Stimulated activated CD4-positive, alpha-beta T cell treated with anti-CD3 and anti-CD28 coated beads, Interleukin-15, amount 100 ng/mL, for 1 hour (primary cell): ENCODE data around the gene SLC22A15.

Experiments used
- DNase-seq, 2 donors: peaks; one replicate each; pipeline ENCODE4 v3.0.0-alpha.2; 2020; ENCODE audit warnings: low read depth in 1 of 2, low spot score in 1 of 2

SLC22A15 gene

DNA sequence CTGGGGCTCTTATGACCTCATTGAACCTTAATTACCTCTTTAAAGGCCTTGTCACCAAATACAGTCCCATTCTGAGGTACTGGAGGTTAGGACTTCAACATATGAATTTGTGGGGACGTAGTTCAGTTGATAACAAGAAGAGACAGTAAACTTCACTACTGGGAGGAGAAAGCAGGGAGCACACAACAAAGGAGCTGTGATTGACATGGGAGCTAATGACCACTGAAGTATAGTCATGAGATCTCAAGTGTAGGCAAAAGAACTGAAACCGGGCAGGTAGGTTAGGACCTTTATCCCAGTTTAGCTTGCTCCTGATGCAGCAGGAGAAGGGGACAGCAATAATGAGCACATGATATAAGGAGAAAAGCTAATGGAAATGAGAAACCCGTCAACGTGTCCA is 123.1 kb downstream of the SLC22A15 start:
- DNase-seq: no peak

DNA sequence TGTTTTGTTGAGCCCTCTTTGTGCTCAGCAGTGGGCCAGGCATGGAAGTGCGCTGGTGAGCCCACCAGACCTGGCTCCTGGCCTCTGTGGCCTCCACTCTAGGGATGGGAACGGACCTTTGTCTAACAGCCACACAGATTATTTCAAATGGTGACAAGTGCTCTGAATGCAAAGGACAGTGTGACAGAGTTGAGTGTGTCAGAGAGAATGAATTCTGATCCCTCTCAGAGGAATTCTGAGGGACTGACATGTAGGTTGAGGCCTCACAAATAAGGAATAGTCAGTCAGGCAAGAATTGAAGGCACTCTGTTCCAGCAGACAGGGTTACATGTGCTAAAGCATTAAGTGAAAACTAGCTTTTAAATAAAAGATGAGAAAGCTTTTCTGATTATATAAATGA is 123.6 kb downstream of the SLC22A15 start:
- DNase-seq: no peak

DNA sequence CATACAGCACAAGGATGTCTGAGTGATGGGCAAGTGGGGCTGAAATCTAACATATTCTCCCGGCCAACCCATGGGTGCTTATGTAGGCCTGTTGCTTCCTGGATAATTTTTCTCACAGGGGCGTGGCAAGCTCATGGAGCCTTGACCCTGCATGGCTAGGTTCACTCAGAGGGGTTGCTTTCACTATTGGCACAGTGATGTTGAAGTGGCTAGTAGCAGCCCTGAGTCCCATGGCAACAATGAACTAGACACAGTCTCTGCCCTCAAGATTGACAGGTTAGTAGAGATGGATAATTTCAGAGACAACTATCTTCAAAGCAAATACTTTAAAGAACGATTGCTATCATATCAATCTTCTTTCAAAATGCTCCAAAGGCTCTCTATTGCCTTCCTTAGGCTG is 128.4 kb downstream of the SLC22A15 start:
- no peak for DNase-seq

DNA sequence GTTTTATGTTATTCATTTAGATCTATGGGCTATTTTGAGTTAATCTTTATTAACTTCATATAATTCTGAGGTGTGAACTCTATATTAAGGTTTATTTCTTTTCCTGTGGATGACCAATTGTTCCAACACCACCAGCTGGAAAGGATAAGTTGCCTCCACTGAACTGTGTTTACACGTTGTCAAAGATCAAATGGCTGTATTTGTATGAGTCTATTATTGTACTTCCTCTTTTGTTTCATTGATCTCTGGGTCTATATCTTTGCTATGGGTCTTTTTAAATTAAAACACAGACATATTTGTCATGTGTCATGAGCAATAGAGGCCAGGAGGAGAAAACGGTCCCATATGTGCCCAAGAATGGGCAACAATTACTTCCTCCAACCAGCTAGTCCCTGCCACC is 129.7 kb downstream of the SLC22A15 start:
- DNase-seq: no peak

DNA sequence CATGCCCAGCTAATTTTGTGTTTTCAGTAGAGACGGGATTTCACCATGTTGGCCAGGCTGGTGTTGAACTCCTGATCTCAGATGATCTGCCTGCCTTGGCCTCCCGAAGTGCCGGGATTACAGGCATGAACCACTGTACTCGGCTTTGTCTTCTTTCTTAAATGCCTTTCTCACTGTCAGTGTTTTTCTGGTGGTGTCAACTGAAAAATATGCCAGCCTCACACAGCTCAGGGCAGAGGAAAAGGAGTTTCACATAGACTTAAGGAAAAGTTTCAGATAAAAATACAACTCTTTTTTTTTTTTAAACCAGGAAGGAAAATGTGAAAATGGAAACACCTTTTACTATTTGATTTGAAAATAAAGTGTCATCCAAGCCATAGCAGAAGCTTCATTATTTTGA is 130.3 kb downstream of the SLC22A15 start:
- no peak for DNase-seq

DNA sequence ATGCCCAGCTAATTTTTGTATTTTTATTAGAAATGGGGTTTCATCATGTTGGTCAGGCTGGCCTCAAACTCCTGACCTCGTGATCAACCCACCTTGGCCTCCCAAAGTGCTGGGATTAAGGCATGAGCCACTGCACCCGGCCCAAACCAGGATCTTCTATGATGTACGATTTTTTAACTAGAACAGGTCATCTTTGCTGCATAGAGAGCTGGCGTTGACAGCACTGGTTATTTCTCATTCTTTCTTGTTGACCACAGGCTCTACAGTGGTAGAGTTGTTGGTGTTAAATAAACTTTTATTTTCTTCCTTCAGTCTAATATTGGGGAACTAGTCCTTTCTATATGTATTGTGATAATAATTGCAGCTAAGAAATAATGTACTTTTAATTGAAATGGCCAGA is 131.1 kb downstream of the SLC22A15 start:
- DNase-seq: no peak

DNA sequence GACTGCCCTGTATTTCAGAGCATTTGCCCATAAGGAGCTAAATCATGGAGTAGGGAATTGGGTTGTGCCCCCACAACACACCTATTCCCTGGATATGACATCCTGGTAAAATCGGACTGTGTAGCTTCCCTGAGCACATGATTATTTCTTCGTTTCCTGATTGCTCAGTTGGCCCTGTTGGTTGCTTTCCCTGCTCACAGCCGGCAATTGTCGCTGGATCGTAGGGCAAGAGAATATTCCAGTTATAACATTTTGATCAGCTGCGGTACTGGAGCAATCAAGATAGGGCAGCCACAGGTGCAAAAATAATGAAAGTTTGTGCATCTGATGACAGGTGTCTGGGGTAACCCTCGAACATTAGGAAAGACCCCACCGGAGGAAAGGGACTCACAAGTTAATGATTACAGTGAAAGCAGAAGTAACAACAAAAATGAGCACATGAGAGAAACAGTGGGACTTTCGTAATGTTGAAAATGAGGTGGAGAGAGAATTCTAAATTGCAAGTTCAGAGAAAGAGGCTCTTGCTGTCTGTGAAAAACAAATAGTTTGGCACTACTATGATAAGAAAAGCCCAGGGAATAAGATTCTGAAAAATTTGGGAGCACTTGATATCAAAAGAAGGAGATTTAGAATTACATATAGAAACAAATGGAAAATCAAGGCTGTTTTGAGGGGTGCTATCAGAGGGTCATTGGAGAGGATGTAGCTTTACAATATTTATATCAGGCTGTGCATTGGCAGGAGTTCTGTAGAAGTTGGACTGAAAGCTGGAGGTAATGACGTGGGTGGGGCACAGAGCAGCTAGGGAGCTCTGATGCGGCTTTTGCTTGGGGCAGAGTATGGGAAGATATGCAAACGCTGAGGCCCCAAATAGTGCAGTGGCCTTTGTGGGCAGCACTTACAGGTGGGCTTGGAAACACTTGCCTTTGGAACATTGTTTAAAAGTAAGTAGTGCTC is 134.5 kb downstream of the SLC22A15 start, which contains the start of gene MAB21L3:
Gene MAB21L3, plus strand, starts transcription at position 833 of the 957 bp plus-strand sequence. CDS start 1,217 bp downstream, outside the sequence.
- no peak for DNase-seq

DNA sequence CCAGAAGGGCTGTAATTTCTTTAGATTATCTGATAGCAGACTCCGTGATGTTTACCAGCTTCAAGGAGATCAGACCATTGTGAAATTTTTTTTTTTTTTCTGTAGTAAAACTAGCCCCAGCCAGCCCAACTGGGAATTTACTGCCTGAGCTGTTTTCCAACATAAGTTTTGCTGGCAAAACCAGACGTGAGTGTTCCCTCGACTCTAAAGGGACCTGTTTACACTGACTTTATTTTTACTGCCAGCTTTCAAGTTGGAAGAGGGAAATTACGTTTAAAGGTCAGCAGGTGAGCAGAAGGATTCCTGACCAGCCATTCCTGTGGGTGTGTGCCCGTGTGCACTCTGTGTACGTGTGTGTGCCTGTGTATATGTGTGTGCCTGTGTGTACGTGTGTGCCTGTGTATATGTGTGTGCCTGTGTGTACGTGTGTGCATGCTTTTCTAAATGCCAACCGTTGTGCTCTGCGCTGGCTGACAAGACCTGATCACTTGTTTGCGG is 135.3 kb downstream of the SLC22A15 start:
- DNase-seq: no peak

DNA sequence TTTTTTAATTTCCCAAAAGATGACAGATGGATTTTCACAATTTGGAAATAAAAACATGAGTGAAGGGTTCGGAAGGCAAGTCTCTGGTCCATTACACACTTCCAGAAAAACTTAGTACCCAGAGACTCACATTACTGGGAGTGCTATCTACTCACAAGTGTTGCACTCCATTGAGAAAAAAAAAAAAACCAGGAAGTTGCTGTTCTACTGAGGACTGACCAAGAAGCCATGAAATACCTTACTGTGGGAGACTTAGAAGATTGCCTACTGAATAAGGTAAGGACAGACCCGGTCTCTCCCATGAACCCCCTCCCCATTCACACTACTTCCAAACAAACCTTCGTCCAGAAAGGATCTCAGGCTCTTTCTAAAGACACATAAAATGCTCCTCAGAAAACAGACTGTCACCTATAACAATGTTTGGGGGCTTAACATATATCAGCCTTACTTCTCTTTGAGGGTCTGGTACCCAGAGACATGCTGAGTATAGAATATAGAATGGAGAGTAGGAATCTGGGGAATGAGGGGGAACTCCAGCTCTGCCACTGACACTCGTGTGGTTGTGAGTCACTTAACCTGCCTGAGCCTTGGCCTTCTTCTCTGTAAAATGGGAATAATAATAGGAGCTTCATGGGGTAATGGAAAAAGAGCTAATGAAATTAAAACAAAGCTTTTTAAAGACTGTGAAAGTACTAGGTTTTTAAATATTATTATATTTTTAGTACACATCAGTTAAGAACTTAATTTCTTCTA is 136.3 kb downstream of the SLC22A15 start:
- DNase-seq: no peak

DNA sequence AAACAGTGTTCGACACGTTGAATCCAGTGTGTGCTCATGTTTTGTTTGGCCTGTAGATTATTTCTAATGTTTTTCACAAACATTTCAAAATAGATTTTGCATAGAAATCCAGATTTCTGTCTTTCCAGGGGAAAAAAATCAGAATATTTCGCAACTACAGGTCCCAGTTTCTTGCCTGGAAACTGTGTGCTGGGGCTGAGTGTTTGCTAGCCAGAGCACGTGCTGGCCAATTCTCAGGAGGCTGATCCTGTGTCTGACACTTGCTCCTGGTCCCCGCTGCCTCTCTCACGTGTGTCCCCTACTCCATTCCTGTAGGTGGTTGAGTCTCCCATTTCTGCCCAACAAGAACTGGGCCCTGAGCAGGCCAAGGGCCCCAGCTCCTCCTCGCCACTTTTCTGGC is 137.3 kb downstream of the SLC22A15 start:
- DNase-seq: no peak

DNA sequence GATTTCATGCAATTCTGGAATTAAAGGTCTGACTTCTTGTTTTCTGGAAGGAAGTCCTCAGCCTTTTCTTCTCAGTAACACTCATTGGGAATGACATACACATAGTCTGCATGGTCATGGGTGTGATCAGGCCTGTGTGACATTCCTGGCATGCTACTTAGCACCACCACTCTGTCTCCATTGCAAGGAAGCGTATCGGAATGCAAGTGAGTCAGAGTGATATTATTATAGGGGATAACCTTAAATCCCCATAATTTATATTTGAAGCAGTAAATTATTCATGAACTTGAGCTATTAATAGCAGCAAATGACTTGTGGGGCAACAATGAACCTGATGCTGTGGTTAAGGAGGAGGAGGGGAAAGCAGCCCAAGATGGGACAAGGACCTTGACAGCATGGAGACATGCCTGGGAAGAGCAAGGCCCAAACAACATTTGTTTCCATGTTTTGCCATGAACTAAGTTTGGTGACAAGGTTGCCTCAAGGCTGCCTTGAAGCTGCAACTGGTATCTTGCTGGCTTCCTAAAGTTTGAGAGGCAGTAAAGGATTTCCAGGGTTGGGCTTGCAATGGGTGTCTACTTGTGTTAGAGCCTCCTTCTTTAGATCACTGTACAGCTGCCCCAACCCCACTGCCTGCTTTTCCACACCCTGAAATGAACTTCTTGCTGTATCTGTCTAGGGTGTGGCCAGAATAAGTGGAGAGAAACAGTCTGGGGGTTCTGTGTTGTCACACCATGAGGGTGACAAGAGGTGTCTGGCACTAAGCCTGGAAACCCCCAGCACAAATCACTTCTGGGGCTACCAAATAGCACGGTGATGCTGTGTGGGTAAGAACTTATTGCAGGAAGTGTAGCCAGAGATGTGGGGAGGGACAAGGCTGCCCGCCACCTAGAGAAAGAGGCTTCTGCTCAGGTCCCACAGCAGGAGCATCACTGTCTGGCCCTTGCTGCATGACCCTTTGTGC is 139.4 kb downstream of the SLC22A15 start:
- no peak for DNase-seq

DNA sequence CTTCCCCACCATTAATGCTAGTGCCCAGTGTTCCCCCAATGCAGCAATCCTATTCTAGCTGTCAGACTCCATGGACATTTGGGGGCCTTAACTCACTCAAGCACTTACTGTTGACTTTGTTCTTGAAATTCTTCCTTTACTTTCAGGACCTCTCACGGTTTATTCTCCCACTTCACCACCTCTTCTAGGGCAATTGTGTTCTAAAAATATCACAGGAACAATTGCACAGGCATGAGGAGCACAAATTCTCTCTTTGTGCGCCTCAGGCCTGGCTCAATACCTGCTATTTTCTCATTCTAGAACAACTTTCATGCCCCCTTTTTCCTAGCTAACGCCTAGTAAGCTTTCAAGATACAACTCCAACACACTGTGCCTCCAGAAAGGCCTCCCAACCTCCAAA is 142.2 kb downstream of the SLC22A15 start:
- DNase-seq: no peak
